Stimulated activated CD4-positive, alpha-beta T cell treated with anti-CD3 and anti-CD28 coated beads, Interleukin-12 subunit alpha, Interleukin-12 subunit beta, amount 100 ng/mL, for 48 hours (primary cell): ENCODE results near the gene GCLM.
A peak's percentile ranks its signal among the peaks of the same experiment; 100 is the strongest.
"Not testable (repeated sequence)": the region's sequence is repeated elsewhere in the genome, so short reads cannot be mapped to it uniquely, and the experiment has no call there.

Source experiments
- DNase-seq, 3 donors: peaks; one replicate each; pipeline ENCODE4 v3.0.0-alpha.2; 2020; ENCODE audit warnings: low read depth in 2 of 3, low spot score in 1 of 3

The GCLM gene

DNA sequence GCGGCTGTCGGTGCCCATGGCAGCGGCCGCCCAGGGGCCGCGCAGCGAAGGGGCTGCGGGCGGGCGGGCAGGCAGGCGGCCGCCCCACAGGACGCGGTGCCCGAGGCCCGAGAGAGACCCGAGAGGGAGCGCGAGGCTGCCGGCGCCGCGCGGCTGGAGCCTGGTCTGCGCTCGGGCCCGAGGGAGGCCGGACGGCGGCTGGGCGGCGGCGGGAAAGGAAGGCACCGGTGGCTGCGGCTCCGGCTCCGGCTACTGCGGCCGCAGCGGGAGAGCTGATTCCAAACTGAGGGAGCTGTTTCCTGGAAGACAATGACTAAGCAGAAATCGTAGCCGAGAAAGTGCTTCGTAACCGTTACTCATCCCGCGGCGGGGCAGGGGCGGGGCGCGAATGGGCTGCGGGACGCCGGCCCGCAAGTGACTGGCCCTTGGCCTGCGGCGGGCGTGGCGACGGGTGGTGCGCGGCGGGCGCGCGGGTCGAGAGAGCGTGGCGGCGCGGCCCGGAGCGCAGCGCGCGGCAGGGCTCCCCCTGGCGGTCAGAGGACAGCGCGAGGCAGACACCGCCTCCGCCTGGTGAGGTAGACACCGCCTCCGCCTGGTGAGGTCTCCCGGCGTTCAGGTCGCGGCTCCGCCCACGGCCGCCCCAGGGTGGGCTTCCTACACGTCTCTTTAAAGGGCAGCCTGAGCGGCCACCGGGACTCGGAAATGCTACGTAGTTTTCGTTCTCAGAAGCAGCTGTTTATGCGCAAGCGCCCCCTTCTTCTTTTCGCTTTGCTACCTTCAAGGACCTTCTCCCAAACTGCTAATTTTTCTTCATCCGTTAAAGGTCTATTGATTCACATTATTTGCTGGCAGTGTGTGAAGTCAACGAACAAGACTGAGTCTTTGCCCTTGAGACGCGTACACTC lies at the start of gene GCLM:
Gene GCLM (minus strand): TSS at position 285 of the 905 bp plus-strand sequence. CDS start 267 bp downstream, at position 18.
- peak; percentile 79 to 84 (median 81) for DNase-seq

- no peak for DNase-seq
Measured at GRCh38 chr1:93958726-93959100, 49.5 kb upstream of the GCLM start.

DNA sequence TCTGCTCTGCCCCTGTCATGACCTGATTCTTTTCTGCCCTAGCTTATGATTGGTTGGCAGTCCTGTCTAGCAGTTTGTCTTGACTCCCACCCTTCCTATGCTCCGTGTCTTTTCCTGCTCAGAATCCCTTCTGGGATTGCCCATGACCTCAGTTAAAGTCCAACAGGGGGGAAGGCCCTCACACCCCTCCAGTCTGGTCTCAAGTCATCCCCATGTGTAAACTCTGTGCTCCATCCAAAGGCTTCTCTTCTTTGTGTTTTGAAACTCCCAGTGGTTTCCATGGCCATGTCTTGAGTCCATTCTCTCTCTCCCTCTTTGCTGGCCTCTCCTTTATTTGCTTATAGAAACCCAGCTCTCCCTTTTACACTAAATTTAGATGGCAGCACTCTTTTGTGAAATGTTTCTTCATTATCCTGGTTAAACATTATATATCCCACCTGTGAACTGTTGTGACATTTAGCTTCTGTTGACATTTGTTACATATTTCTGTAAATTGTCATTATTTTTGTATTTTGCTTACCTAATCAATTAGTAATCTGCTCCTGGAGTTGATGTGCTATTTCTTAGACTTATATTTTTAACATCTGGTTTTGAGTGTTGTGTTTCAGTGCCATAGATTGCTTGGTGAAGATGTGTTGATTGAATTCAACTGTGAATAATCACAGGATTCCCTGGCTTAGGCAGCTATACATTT lies 48.9 kb upstream of the GCLM start:
- DNase-seq: no peak

- DNase-seq: no peak
Measured at GRCh38 chr1:93955765-93956164, 46.5 kb upstream of the GCLM start.

GRCh38 chr1:93947002-93947686 lies 37.9 kb upstream of the GCLM start:
- not testable (repeated sequence) for DNase-seq

GRCh38 chr1:93938461-93939145 lies 29.4 kb upstream of the GCLM start:
- DNase-seq: no peak

DNA sequence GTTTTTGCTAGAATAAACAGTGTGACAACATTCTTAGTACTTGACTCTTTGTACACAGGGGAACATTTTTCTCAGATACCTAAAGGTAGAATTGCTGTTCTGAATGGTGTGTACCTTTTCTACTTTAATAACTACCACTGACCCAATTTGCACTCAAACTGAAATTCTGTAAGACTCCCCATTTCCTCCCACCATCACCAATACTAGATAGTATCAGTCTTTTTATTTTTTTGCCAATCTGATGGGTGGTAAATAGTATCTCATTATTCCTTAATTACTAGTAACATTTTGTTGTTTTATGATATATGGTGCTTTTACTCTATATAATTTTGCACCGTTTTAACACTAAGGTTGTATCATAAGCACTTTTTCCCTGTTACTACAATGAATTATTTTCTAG lies 28.8 kb upstream of the GCLM start:
- no peak for DNase-seq

- no peak for DNase-seq
Measured at GRCh38 chr1:93925206-93925605, 16.0 kb upstream of the GCLM start.

DNA sequence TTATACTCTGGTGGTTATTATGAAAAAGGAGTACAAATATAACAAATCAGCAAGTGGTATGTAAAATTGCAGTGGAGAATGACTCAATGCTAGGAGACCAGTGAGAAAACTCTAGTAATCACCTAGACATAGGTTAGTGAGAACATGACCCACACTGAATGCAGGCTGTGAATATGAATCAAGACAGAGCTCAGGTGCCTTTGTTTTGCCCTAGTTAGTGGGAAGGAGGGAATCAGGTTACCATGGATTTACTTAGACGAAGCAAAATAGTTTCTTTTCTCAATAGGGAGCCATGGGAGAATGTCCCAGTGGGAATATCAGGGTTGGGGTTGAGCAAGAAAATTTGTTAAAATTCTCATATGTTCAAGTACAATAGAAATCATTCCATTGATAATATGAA lies 10.6 kb upstream of the GCLM start:
- DNase-seq: no peak

- DNase-seq: no peak
Measured at GRCh38 chr1:93917302-93917701, 8.1 kb upstream of the GCLM start.

DNA sequence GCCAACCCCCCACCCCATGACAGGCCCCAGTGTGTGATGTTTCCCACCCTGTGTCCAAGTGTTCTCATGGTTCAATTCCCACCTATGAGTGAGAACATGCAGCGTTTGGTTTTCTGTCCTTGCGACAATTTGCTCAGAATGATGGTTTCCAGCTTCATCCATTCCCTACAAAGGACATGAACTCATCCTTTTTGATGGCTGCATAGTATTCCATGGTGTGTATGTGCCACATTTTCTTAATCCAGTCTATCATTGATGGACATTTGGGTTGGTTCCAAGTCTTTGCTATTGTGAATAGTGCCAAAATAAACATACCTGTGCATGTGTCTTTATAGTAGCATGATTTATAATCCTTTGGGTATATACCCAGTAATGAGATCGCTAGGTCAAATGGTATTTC lies 1.6 kb upstream of the GCLM start:
- not testable (repeated sequence) for DNase-seq

GRCh38 chr1:93910305-93910704 lies 1.1 kb upstream of the GCLM start:
- DNase-seq: no peak

- DNase-seq: peak; percentile 10 to 23 (median 14)
Measured at GRCh38 chr1:93908394-93909145, 660 bp downstream of the GCLM start.

DNA sequence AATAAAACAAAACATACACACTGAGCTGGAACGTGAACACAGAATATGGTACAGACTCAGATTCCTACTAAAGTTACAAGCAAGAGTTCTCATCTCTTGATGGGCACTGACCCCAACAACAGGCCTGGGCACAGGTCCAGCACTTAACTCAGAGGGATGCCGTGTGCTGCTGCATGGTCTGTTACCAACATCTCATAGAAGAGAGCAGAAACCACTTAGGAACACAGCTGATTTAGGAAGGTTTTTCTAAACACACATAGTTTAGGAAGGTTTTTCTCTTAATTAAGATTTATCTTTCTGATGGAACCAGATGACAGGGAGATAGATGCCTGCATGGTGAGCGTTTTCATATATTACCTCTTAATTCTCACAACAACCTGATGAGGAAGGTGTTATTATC lies 1.5 kb downstream of the GCLM start:
- DNase-seq: no peak

- no peak for DNase-seq
Measured at GRCh38 chr1:93906480-93906879, 2.8 kb downstream of the GCLM start.

DNA sequence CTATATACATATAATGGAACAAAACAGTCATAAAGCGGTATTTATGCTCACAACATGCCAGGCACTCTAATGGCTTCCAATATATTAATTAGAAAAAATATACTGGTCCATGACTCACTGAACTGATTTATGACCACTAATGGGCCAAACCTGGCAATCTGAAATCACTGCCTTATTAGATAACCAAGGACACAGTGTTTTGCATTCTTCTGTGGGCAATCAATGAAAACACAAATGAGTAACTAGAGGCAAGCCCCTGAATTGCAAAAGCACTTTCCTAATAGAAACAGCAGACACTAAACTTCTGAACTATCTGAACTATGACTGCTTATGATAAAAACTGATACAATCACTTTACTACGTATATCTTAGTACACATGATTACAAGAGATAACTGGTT lies 3.5 kb downstream of the GCLM start:
- DNase-seq: no peak

DNA sequence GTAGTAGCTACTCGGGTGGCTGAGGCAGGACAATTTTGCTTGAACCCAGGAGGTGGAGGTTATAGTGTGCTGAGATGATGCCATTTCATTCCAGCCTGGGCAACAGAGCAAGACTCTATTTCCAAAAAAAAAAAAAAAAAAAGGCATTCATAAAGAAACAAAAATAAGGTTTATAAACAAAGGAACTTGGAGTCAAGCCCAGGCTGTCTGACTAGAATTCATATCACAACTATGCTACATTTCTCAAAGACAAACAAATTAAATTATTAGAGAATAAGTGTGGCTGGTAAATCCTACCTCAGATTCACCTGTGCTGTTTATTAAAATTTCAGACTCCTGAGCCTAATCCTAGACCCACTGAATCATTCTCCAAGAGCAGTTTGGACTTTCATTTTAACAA lies 4.2 kb downstream of the GCLM start:
- DNase-seq: no peak

DNA sequence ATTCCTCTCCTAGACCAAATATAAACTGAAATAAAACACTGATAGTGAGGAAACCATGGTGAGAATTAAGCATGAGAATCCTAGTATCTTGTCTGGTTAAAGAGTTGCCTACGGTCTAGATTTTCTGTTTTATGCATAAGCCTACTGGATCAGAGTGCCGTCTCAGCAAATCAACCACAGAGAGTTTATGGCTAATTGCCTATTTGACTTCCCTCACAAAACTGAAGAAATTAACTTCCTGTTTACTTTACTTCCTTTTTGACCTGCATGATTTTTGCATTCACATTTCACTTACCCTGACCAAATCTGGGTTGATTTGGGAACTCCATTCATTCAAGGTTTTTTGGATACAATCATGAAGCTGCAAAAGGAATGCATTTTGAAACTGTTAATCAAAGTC lies 5.0 kb downstream of the GCLM start:
- DNase-seq: no peak

GRCh38 chr1:93900723-93901504 lies 8.3 kb downstream of the GCLM start:
- DNase-seq: no peak
